Astrocyte (in vitro differentiated cells and primary cell): ENCODE data around the gene CD22. TPM values are rescaled to one million over a fixed set of nuclear protein-coding genes. Genes with fewer than 3 reads are reported as not detected.

Experiments
- DNase-seq: peaks from one replicate; pipeline ENCODE4 v3.0.0-alpha.2; 2010; ENCODE audit warnings: low read depth
- FAIRE-seq: peaks from 2 replicates; lab custom pipeline; 2011; peaks lifted over from hg19 to GRCh38; lab: Jason Lieb, UNC
- H2AFZ ChIP-seq: 2 replicates; pipeline ENCODE4 v1.6.0; 2012; ENCODE audit warnings: low read depth, low read length, inconsistent platforms
- H3K27ac ChIP-seq: 2 replicates; pipeline ENCODE4 v1.5.1; 2011; ENCODE audit warnings: low read depth, low read length, inconsistent platforms
- H3K27me3 ChIP-seq: 2 replicates; pipeline ENCODE4 v1.6.0; 2011; ENCODE audit warnings: low read length, inconsistent platforms; ENCODE audit not compliant: insufficient read depth
- H3K36me3 ChIP-seq: 2 replicates; pipeline ENCODE4 v1.5.1; 2011; ENCODE audit warnings: low read length, inconsistent platforms; ENCODE audit not compliant: insufficient read depth
- H3K4me1 ChIP-seq: 2 replicates; pipeline ENCODE4 v1.5.1; 2011; ENCODE audit warnings: low read length, inconsistent platforms; ENCODE audit not compliant: insufficient read depth
- H3K4me2 ChIP-seq: 2 replicates; pipeline ENCODE4 v1.6.0; 2012; ENCODE audit warnings: low read length, inconsistent platforms
- H3K4me3 ChIP-seq: 2 replicates; pipeline ENCODE4 v1.5.1; 2011; ENCODE audit warnings: low read depth, mild to moderate bottlenecking, low read length, inconsistent platforms; ENCODE audit not compliant: insufficient read depth
- H3K79me2 ChIP-seq: 2 replicates; pipeline ENCODE4 v1.6.0; 2012; ENCODE audit warnings: mild to moderate bottlenecking, low read length, inconsistent platforms; ENCODE audit not compliant: insufficient read depth
- H3K9ac ChIP-seq: 2 replicates; pipeline ENCODE4 v1.6.0; 2012; ENCODE audit warnings: mild to moderate bottlenecking, low read length, inconsistent platforms
- H3K9me3 ChIP-seq: 2 replicates; pipeline ENCODE4 v1.5.1; 2012; ENCODE audit warnings: low read depth, mild to moderate bottlenecking, low read length, inconsistent platforms; ENCODE audit not compliant: insufficient read depth
- H4K20me1 ChIP-seq: 2 replicates; pipeline ENCODE4 v1.6.0; 2012; ENCODE audit warnings: low read length, inconsistent platforms; ENCODE audit not compliant: insufficient read depth
- H3K27ac Mint-ChIP-seq: one replicate; pipeline ENCODE4 v1.8.0; 2021; ENCODE audit warnings: mild to moderate bottlenecking, mixed read lengths; ENCODE audit not compliant: unreplicated experiment
- H3K27me3 Mint-ChIP-seq: one replicate; pipeline ENCODE4 v1.8.0; 2021; ENCODE audit warnings: low read depth, mixed read lengths; ENCODE audit not compliant: unreplicated experiment
- H3K36me3 Mint-ChIP-seq: one replicate; pipeline ENCODE4 v1.8.0; 2021; ENCODE audit warnings: low read depth, mixed read lengths; ENCODE audit not compliant: unreplicated experiment
- H3K4me1 Mint-ChIP-seq: one replicate; pipeline ENCODE4 v1.8.0; 2021; ENCODE audit warnings: low read depth, mixed read lengths; ENCODE audit not compliant: unreplicated experiment
- H3K4me3 Mint-ChIP-seq: one replicate; pipeline ENCODE4 v1.8.0; 2021; ENCODE audit warnings: mild to moderate bottlenecking, moderate library complexity, mixed read lengths; ENCODE audit not compliant: unreplicated experiment
- H3K9me3 Mint-ChIP-seq: one replicate; pipeline ENCODE4 v1.8.0; 2021; ENCODE audit warnings: mild to moderate bottlenecking, mixed read lengths; ENCODE audit not compliant: unreplicated experiment
- CTCF ChIP-seq: IDR thresholded peaks from 2 replicates; pipeline ENCODE4 v1.5.1; 2011; ENCODE audit warnings: low read depth, mild to moderate bottlenecking, inconsistent platforms, low read length, moderate library complexity; ENCODE audit not compliant: insufficient read depth
- EZH2 ChIP-seq: IDR thresholded peaks from 2 replicates; pipeline ENCODE4 v1.6.1; 2012; ENCODE audit warnings: mild to moderate bottlenecking, low read length, inconsistent platforms; ENCODE audit not compliant: insufficient read depth
- total RNA-seq: library from RNA; stranded (reverse); gene quantifications from 2 replicates; pipeline ENCODE4 v1.2.1, GENCODE V29; 2021

CD22 gene
- total RNA-seq, 1 donor from 2014 or later: not detected

- FAIRE-seq: no peak
- H3K9me3 Mint-ChIP-seq: no peaks in the 10 kb centered on the region
- no peak overlapping the region for H3K4me3 Mint-ChIP-seq
- H3K4me1 Mint-ChIP-seq: peaks cover 14% of the 10 kb centered on the region
- H4K20me1 ChIP-seq: no peaks in the 10 kb centered on the region
- DNase-seq: no peak
- H3K4me1 ChIP-seq: no peaks in the 10 kb centered on the region
- H3K4me3 ChIP-seq: no peak overlapping the region
- H3K79me2 ChIP-seq: no peaks in the 10 kb centered on the region
- H3K27me3 ChIP-seq: no peaks in the 10 kb centered on the region
- H3K36me3 Mint-ChIP-seq: no peaks in the 10 kb centered on the region
- H3K27ac ChIP-seq: no peak overlapping the region
- H3K27me3 Mint-ChIP-seq: peaks cover 33% of the 10 kb centered on the region
- no peak overlapping the region for H3K4me2 ChIP-seq
- H2AFZ ChIP-seq: no peak overlapping the region
- no peaks in the 10 kb centered on the region for H3K36me3 ChIP-seq
- no peak overlapping the region for H3K9ac ChIP-seq
- no peaks in the 10 kb centered on the region for H3K9me3 ChIP-seq
- H3K27ac Mint-ChIP-seq: no peak overlapping the region
- TF ChIP-seq EZH2 (no peak), CTCF (no peak)
These were observed 18.7 kb upstream of the CD22 start for GRCh38 chr19:35310331-35310730.

- Mint-ChIP-seq H3K36me3 (no peaks in the 10 kb centered on the region), H3K27ac (no peak overlapping the region), H3K4me3 (no peak overlapping the region), H3K4me1 (peaks cover 14% of the 10 kb centered on the region), H3K27me3 (peaks cover 37% of the 10 kb centered on the region), H3K9me3 (no peaks in the 10 kb centered on the region)
- H2AFZ ChIP-seq: no peak overlapping the region
- no peaks in the 10 kb centered on the region for H3K36me3 ChIP-seq
- no peaks in the 10 kb centered on the region for H3K4me1 ChIP-seq
- no peaks in the 10 kb centered on the region for H3K27me3 ChIP-seq
- no peak for TF ChIP-seq EZH2
- TF ChIP-seq CTCF: no peak
- H3K4me3 ChIP-seq: no peak overlapping the region
- no peak overlapping the region for H3K4me2 ChIP-seq
- no peaks in the 10 kb centered on the region for H3K79me2 ChIP-seq
- H3K27ac ChIP-seq: no peak overlapping the region
- no peak for FAIRE-seq
- DNase-seq: no peak
- H3K9me3 ChIP-seq: no peaks in the 10 kb centered on the region
- H3K9ac ChIP-seq: no peak overlapping the region
- H4K20me1 ChIP-seq: no peaks in the 10 kb centered on the region
These were observed 18.0 kb upstream of the CD22 start for GRCh38 chr19:35310811-35311465.

- Histone ChIP-seq H3K27me3 (no peaks in the 10 kb centered on the region), H3K9me3 (no peaks in the 10 kb centered on the region), H3K79me2 (no peaks in the 10 kb centered on the region), H3K27ac (no peak overlapping the region), H3K9ac (no peak overlapping the region), H3K36me3 (no peaks in the 10 kb centered on the region), H2AFZ (no peak overlapping the region), H4K20me1 (no peaks in the 10 kb centered on the region), H3K4me2 (no peak overlapping the region), H3K4me3 (no peak overlapping the region), H3K4me1 (no peaks in the 10 kb centered on the region)
- Mint-ChIP-seq H3K27me3 (peaks cover 41% of the 10 kb centered on the region), H3K4me3 (no peak overlapping the region), H3K9me3 (no peaks in the 10 kb centered on the region), H3K36me3 (no peaks in the 10 kb centered on the region), H3K27ac (no peak overlapping the region), H3K4me1 (peaks cover 13% of the 10 kb centered on the region)
- FAIRE-seq: no peak
- TF ChIP-seq EZH2 (no peak), CTCF (no peak)
- DNase-seq: no peak
These were observed 16.9 kb upstream of the CD22 start for GRCh38 chr19:35311901-35312665.
